DMS53 treated with DMSO at 0.1 percent for 48 hours (cell line): ENCODE data around the gene SGMS1.
"Not testable (repeated sequence)": the region's sequence is repeated elsewhere in the genome, so short reads cannot be mapped to it uniquely, and the experiment has no call there.

Experiments used
- DNase-seq: peaks from one replicate; lab custom pipeline; 2025; ENCODE audit not compliant: unreplicated experiment; lab: John Stamatoyannopoulos, UW

The SGMS1 gene

DNA sequence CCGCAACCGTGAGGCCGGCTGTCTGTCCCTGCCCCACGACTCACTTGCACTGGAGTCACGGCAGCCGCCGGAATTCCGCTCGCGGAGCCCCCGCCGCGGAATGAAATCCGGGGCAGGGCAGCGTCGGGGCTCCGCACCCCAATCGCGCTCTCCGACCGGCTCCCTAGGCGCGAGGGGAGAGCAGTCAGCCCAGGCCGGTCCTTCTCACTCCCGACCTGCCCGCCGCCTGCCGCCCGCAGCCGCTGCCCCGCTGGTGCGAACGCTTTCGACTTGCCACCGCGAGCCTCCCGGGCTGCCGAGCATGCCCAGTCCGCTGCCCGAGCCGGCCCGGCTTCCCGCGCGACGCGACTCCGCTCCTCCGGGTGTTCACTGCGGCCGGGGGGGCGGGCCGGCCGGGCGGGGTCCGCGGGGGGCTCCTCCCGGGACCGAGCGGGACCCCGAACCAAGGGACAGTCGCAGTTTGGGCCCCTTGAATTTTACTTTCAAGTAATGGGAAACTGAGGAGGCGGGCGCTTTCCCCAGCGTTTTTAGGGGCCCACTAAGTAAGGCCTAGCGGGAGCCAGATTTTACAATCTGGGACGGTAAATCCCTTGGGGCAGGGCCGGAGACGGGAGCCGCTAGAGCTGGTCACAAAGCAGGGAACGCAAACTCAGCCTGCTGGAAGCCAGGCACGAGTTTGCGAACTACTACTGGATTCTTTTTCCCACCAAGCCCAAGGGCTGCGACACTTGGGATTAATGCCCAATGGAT, at the start of gene SGMS1:
Gene SGMS1 (minus strand): TSS at position 294 of the 750 bp plus-strand sequence. CDS start 279,842 bp downstream, outside the sequence.
- peak; percentile 88 for DNase-seq

DNA sequence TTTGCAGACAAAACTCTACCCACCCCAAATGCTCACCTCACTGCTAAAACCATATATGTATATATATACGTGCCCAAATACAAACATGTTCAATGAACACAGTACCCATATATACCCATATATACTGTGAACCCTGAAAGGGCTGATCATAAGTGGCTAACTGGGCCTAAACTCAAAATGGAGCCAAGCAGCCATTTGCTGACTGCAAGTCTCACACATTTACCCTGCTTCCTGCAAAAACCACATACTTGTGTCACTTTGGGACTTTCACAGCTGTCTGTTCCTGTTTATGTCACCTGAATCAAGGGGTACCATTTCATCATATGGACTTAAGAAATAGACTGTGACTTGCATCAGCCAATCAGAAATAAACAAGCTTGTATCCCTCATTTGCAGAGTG, 48.4 kb upstream of the SGMS1 start:
- not testable (repeated sequence) for DNase-seq

DNA sequence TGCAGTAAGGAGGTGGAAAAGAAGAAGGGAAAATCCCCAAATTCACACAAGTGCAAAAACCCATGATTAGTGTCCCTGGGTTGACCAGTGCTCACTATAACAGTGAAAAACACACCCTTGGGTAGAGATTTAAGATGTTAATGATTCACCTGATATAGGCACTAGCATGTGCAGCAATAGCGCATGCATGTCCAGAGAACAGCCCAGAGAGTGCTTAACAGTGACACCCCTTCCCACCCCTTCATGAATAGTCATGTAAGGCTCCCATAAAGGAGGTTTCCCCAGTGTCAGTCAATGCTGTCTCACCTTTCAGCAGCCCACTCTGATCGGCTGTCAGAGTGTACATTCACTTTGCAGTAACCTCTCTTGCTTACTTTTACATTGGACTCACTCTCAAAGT, 47.9 kb upstream of the SGMS1 start:
- not testable (repeated sequence) for DNase-seq

DNA sequence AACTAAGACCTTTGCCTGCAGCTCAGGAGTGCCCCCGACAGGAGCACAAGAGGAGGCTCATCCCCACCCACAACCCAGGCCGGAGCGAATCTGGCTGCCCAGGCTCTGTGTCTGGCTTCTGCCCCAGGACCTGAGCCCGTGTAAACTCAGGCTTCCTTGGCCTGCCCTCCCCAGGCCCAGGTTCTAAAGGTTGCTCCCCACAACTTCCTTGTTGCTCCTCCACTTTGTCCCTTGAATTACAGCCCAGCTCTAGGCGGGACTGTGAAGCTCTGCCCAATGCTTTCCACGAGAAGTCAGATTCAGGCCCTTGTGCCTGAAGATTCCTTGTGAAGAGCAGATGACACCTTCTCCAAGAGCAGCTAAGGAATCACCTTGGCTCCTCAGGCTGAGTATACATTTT, 46.2 kb upstream of the SGMS1 start:
- DNase-seq = not testable (repeated sequence)

DNA sequence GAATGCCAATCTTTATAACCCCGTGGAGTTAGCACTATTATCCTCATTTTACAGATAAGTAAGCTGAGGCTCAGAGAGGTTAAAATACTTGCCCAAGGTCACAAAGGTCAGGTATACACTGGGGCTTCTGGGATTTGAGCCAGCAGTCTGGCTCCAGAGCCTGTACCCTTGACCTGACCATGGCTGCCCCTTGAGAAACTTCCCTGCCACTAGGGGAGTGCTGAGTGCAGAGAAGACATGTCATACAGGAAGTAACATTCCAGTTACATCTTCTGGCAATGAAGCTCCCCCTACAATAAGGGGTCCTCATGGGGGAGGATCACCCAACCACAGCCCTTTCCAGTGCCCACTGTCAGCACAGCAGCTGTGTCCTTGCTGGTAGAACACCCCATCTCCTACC, 43.6 kb upstream of the SGMS1 start:
- not testable (repeated sequence) for DNase-seq

DNA sequence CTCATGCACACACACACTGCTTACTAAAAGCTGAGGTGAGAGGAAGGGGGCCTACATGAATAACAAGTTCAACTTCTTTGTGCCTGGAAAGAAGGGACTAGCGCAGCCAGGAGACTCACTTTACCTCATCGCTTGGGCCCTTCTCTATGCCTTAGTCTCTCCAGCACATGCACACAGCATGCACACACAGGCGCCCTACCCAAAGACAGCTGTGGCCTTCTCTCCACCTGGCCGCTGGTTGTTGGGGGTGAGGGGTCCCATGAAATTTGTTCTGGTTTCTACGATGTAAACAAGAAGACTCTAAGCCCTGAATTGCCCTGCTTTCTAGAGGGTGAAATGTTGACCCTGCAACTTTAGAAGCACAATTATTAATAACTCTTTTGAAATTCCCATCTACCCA, 38.7 kb upstream of the SGMS1 start:
- DNase-seq = not testable (repeated sequence)

DNA sequence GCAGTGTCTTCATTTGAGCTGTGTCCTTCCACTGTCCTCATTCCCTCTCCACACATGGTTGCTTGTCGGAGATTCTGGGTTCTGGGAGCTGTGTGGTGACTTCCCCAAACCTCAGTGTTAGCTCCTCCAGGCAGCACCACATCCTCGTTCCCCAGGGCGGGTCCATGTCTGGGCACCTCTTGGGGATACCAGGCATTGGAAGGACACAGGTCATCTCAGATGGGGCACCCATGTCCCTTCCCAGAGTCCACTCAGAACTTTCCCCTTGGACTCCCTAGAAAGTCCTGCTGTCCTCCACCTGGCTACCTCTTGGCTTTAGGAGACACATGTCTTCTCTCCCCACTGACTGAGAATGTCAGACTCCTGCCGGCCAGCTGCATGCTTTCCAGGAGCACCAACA, 37.8 kb upstream of the SGMS1 start:
- DNase-seq = not testable (repeated sequence)

DNA sequence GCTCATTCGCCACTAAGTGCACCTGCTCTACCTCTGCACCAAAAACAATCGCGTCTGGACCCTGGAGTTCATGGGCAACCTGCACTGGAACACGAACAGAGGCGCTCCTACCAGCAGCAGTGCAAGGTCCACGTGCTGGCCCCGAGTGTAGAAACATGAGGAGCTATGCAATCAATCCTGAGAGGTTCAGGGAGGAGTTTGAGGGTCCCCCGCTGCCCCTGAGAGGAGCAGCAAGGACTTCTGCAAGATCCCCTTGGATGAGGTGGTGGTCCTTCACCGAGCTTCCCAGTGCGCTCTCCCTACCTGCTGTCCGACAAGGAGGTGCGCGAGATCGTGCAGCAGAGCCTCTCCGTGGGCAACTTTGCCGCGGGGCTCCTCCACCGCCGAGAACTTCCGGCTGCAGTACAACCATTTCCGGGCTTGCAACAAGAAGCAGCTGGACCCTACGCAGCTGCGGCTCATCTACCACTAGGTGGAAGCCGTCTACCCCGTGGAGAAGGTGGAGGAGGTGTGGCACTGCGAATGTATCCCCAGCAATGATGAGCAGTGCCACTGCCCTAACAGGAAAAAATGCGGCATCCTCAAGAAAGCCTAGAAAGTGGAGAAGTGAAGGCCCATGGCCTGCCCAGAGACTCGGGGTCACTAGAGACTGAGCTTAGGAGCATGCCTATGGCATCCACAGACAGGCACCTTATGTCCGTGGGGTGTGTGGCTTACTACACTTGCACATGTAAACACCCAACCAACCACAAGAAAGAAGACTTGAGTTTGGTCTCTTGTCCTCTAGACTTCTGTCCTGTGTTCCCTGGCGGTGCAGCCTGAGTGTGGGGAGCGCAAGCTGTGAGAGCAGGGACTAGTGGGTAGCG, 36.3 kb upstream of the SGMS1 start:
- peak; percentile 29 for DNase-seq

DNA sequence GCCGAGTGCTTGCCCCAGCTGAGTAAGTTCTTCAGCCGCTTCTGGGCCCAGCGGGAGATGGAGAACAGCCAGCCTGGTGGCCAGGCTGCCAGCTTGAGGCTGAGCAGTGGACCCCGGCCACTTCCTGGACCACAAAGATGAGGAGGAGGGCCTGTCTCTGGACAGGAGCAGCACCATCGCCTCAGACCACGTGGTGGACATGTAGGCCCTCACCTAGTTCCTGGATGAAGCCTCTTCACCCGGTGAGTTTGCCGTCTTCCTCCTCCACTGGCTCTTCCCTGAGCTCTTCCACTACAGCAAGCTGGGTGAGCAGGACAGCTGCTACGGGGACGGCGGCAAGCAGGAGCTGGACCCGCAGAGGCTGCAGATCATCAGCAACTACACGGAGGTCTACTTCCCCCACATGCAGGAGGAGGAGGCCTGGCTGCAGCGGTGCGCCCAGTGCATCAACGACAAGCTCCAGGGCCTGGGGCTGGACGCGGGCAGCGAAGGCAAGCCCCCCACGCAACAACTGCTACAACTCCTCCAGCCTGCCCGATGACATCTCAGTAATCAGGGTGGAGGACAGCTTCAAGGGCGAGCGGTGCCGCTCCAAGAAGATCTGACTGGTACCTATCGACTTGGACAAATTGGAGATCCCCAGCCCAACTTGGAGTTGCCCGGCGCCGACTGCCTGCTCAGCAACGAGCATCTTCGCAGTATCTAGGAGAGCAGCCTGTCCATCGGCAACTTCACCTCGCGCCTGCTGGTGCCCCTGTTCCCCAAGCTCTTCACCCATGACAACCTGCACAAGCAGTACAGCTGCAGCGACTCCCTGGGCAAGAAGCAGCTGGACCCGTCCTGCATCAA, 35.5 kb upstream of the SGMS1 start:
- DNase-seq = not testable (repeated sequence)

DNA sequence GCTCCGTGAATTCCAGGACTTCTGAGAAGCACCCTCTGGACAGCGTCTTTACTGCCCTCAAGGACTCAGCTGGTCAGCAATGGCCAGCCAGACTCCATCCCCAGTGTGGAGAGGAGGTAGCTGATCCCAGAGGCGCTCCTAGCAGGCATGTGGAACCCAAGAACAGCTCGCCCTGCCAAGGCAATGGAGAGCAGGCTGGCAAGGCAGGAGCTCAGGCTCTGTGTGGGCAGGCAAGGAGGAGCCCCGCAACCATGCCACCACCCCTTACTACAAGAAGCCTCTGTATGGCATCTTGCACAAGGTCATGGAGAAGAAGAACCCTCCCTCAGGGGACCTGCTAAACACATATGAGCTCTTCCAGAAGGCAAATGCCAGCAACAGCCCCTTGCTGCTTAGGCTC, 34.4 kb upstream of the SGMS1 start:
- DNase-seq = no peak

DNA sequence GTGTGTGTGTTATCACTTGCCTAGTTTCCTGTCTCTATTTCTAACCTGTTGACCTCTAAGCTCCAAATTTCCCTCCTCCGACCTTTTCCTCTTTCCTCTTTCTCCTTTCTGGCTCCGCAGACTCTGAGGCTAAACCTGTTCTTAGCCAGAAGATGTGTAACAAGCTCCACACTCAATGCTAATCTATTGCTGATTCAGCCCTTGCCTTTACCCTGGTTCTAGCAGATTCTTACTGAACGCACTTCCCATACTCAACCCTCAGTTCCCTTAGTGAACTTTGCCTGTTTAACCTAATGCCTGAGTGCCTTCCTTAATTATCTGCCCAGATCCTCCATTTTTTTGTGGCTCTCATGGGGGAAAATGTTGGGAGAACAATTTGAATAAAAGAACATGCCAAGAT, 30.0 kb upstream of the SGMS1 start:
- no peak for DNase-seq

DNA sequence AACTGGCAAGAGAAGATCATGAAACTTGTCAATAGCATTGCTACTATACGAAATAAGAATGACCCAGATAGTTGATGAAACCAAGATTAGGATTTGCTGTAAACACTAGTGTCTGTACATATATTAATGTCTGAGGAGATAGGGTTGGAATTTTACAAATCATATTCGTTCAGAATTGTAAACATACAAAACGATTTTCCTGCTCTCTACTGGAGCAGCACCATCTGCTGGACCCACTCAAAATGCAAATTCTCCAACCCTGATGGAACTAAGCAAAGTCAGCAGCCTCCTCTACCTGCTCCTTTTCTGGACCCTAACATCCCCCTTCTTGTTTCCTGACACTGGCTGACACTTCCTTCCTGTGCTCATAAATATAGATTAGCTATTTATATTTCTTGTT, 29.4 kb upstream of the SGMS1 start:
- DNase-seq = no peak

DNA sequence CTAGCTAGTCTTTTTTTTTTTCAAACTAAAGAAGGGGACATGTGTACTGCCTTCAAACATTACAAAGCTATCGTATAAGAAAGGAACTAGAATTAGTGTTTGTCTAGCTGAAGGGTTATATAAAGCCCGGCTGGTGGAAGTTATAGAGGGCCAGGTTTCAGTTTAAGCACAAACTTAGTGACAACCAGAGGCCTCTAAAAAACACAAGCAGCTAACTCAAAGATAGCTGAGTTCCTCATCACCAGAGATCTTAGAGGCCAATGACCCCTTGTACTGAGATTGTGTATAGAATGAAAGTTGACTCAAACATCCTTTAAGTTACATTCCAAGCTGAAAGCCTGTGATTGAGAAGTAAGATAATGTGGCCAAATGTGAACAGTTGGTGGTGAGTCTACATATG, 28.1 kb upstream of the SGMS1 start:
- DNase-seq = no peak

DNA sequence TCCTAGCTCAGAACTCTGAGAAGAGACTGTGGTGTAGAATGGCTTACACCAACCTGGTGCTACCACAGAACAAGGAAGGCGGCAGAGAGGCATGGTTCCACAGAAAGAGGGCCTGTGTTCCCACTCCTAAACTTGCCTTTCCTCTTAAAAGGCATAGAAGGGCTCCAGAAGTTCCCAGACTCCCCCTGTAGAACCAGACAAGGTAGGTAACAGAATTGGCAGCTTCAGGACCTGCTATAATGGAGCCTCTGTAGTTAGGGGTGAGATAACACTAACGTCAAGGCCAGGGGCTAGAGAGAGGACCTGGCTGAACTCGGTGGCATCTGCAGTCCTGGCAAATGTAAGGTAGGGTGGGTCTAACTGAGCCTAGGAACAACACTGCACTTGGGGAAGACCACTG, 26.7 kb upstream of the SGMS1 start:
- DNase-seq = no peak

DNA sequence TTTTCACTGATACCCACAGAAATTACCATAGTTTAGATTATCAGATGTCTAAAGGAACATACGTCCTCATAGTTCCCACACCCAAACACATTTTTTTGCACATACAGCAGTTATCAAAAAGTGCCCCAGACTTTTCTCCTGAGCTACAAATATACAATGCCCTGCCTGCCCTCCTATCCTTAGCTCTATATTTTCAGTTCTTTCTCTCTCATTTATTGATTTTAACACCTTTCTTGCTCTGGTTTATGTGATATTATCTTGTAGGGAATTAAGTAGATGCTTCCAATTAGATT, 25.1 kb upstream of the SGMS1 start:
- DNase-seq = no peak

DNA sequence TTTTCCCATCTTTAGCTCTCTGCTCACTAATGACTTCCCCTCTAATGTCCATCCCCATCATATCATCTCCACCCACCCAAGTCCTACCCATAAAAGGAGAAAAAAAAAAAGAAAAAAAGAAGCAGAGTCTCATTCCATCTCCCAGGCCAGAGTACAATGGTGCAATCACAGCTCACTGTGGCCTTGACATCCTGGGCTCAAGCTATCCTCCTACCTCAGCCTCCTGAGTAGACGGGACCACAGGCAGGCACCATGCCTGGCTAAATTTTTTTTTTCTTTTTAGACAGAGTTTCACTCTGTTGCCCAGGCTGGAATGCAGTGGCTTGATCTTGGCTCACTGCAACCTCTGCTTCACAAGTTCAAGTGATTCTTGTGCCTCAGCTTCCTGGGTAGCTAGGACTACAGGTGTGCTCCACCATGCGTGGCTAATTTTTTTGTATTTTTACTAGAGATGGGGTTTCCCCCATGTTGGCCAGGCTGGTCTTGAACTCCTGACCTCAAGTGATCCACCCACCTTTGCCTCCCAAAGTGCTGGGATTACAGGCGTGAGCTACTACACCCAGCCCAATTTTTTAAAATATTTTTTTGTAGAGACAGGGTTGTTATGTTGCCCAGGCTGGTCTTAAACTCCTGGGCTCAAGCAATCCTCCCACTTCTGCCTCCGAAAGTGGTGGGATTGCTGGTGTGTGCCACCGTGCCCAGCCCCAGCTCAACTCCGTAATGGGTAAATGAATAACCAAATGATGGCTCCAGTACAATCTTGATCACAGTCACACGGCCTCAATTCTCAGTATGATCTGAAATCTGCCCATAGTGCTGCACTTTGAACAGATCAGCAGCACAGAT, 24.6 kb upstream of the SGMS1 start:
- DNase-seq = no peak

DNA sequence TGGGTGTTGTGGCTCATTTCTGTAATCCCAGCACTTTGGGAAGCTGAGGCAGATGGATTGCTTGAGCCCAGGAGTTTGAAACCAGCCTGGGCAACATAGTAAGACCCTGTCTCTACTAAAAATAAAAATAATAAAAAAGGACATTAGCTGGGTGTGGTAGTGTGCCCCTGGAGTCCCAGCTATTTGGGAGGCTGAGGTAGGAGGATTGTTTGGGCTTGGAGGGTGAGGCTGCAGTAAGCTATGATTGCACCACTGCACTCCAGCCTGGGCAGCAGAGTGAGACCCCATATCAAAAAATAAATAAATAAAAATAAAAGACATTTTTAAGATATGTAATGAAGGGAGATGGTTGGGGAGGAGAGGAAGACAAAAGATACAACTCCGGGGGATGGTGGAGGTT, 23.6 kb upstream of the SGMS1 start:
- not testable (repeated sequence) for DNase-seq

DNA sequence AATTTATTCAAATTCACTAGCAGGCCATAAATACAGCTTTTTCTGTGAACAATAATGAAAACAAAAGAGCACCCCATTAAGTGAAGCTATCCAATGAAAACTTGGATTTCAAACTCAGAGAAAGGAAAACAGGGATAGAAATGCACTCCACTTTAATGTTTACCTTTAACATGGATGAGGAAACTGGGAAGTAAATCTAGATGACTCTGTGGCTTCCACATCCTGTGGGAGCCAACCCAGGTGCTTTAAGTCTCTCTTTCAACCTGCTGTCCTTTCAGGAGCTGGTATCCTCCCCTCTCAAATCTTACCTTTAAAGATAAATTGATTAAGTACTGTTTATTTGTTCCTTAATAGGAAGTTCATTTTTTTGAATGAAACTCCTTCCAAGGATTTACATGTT, 21.5 kb upstream of the SGMS1 start:
- peak; percentile 47 for DNase-seq

DNA sequence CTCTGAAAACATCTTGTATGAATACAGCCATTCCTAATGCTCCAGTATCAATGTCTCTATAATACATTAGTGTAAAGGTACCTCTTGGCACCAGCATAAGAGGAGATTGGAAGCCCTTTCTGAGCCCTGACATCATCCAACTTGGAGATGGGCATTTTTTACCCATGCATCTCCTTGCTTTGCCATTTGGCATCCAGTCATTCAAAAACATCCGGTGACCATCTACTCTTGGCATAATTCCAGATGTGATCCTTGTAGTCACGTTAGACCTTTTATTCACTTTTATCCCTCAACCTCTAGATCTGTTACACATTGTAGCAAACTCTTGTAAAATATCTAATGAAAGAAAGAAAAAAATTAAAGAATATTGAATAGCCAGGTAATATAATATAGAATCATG, 17.9 kb upstream of the SGMS1 start:
- DNase-seq = no peak

DNA sequence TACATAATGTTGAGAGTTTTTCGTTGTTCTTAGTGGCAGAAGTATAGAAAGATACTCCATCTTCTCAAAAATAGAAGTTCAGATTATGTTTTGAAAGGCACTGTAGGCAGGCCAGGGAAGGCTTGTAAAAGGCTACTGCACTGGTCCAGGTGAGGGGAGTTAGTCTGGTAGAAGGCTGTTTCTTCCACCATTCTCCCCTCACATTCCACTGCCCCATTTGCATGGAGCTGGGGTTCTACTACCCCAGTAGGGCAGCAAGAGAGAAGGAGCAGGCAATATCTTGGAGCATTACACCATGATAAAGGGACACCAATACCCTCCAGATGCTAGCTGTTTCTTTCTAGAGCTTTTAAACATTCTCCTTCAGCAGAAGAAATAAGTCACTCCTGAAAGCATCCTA, 16.5 kb upstream of the SGMS1 start:
- no peak for DNase-seq
